RPMI7951 (cell line): ENCODE measurements around the gene FSIP1. TPM values are rescaled to one million over a fixed set of nuclear protein-coding genes. Genes with fewer than 3 reads are reported as not detected.

Source experiments
- DNase-seq: peaks from one replicate; pipeline ENCODE4 v3.0.0-alpha.2; 2012; ENCODE audit warnings: low read depth
- total RNA-seq: library from RNA; depleted of rRNA; stranded (reverse); fragments of >200 nt; shearing (Covaris generic); gene quantifications from 2 replicates; pipeline ENCODE4 v1.2.3, GENCODE V29; 2014

The FSIP1 gene
- total RNA-seq, 1 experiment from 2014 or later: 1.9 TPM

DNA sequence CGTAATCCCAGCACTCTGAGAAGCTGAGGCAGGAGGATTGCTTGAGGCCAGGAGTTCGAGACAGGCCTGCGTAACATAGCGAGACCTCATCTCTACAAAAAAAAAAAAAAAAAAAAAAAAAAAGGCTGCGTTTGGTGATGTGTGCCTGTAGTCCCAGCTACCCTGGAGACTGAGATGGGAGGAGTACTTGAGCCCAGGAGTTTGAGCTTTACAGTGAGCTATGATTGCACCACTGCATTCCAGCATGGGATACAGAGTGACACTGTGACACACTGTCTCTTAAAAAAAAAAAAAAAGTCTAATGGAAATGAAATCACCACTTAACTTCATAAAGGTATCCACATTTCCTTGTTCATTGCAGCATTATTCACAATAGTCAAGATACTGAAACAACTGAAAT lies 136.2 kb downstream of the FSIP1 start:
- no peak for DNase-seq

DNA sequence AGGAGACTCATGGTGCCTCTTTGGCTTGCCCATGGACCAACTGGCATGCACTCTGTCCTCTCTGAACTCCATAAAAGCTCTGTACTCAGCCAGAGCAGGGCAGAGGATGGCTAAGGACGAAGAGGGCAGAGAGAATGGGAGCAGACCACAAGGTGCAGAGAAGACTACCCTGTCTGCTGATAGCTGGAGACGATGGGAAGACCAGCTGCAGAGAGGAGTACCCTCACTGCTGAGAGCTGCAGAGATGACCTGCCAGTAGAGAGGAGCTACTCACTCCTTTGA lies 136.7 kb downstream of the FSIP1 start:
- no peak for DNase-seq

DNA sequence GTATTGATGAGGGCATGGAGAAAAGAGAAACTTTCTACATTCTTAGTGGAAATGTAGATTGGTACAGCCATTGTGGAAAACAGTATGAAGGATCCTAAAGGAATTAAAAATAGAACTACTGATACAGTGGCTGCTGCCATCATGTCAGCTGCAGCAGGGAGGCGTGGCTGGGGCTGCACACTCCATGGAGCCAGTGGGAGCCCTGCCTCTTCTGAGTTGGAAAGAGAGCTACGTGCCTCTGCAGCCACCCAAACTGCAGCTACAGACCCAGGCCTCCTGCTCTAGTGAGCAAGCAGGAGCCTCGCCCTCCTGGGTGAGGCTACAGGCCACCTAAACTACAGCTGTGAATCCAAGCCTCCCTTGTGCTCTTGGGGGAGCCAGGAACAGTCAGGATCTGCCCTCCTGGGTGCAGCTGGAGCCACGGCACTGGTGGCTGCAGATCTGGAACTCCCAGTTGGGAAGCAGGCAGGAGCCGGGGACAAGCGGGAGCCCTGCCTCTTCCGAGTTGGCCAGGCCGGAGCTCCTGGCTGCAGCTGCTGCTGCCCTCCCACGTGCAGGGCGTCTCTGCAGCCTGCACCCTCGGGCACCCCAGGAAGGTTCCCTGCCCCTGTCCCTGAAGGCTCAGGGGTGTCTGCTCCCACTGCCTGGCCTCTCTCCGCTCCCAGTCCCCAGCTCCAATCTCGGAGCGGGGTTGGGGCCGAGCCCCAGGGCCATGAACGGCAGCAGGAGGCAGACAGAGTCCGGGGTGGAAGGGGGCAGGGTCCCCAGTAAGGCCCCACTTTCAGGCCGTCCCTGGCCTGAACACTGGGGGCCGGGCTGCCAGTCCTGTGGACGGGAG lies 137.3 kb downstream of the FSIP1 start:
- no peak for DNase-seq

DNA sequence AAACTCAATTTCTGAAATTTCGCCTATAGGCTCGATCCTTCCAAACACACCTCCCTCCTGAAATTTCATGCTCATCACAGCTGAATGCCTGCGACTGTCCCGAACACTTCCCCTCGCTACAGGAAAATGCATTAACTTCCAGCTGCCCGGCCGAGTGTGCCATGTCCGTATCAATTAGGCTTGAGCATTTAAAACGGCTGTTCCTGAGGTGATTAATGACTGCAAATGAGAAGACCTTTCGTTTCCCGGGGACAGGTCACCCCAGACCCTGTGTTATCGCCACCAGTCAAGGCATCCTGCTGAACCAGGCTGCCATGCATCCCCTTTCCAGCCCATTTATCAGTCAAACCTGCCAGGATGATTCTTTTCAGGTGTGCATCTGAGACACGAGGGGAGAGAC lies 138.5 kb downstream of the FSIP1 start:
- no peak for DNase-seq

DNA sequence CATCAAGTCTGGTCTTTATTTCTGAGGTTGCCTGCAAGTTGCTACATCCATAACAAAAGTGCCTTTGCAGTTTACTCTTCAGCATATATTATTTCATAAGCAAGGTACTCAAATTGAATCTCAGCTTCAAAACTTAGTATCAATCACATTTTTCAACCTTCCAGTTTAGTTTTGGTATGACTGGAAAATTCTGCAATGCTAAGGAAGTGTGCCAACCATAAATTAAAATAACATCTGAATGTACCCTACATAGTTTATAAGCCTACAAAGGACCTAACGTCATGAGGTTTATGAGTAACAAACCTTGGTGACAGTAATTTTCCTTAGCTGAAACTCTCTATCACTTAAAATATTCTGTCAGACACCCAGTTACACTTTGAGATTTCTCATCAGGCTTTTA lies 138.9 kb downstream of the FSIP1 start:
- no peak for DNase-seq

DNA sequence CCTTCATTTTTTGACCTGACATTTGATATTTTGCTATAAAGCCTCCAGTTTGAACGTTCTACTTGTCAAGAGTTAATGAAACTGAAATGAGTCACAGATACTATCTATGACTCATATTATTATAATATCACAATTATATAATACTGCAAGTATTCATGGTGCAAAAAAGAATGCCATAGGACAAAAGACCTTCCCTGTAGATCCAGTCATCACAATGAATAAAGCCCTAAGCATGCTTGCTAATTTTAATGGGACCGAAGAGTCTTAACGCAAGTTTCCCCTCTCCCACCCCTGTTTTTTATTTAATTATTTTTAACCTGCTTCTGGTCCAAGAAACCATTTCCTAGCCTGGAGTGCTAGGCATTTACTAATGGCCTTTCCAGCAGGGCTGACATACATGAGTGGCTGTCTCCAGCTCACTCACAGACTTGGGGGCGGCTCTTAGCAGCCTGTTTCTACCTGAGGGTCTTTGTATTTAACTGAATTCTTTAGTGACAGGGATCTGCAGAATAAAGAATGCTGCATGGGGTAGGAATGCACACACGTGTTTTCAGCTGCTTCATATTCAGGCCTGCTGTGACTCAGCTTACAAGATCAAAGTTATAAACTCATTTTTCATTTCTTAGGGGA lies 140.5 kb downstream of the FSIP1 start:
- peak; percentile 41 for DNase-seq

DNA sequence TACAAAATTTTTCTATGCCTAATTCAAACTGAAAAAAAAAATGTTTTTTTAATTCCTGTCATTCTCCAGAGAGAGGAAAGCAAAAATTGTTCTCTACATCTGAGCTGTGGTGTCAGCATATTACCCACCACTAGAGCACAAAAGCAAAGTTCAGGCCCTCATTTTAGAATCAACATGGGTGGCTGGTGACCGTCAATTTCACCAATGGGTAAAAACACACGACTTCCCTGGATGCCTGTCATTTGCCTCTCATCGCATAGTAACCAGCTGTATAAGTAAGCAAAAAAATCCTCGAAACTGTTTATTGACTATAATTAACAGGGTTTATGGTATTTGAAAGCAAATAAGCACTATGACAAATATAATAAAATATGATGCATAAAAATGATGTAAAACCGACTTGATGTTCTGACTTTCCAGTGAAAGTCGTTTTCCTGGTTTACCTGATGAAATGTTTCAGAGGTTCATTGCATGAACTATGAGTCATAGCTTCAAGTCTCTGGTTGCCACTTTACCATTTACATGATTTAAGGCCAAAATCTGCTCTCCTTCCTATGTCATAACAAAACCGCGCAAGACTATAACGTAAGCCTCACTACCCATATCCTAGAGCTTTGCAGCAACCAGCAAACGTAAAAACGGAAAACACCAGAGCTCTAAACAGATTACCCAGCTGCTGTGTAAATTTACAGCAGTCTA lies 141.3 kb downstream of the FSIP1 start:
- DNase-seq: peak; percentile 42

DNA sequence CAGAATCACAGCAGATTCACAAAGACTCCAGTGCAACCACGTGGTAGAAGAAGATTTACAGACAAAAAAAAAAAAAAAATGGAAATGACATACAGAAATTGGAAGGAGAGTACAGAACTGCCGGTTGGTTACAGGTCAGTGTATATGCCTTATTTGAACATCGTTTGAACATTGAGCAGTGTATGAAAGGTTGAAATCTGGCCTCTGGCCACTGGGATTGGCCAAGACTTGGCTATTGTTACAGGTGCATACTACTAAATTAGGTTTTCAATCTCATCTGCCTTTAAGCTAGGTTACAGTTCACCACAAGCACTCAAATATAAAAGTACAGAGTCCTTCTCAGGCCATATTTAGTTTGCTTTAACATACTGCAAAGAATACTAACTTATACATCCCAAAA lies 142.0 kb downstream of the FSIP1 start:
- no peak for DNase-seq

DNA sequence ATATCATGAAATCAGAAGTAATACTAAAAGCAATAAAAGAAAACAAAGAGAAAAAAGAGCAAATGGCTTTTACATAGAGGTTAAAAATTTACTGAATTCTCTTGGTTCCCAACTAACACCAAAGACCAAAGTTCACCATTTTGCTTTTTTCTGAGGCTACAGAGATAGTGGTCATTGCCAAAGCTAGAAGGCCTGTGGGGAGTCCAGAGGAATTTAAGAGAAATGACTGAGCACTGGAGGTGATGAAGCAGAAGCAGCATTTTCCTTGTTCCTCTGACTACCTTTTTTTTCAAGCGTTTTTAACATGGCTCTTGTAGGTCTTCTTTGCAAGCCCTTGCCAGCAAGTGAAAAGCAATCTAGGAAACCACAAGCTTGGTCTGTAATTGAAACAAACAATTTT lies 143.6 kb downstream of the FSIP1 start:
- DNase-seq: no peak

DNA sequence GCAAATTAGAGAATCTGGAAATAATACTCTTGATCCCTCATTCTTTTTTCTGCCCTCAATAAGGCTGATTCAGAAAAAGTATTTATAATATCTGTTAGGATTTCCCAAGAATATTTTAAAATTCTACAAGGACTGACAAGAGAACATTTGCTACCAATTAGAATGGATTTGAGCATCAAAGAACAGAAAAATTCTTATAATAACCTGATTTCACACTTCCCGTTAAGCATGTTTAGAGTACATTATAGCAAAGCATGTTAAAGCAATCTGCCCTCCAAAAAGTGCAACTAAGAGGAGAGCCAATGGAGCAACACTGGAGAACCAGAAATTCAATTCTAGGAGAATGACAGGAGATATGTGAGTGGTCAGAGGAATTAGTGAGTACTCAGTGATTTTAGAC lies 144.6 kb downstream of the FSIP1 start:
- DNase-seq: no peak

DNA sequence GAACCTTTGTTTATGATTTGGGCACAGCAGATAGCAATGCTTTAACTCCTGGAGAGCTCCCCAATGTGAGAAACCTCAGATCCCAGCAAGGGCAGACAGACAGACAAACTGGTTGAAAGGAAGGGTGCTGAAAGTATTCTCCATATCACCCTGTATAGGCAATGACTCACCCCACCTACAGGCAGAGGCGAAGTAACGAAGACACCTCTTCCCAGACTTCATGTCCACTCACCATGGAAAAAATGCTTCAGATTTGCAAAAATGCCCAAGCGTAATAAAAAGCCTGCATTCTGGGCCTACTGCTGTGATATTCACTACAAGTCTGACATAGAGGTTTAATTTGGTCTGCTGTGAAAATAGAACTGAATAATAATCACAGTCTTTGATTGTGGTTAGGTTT lies 151.3 kb downstream of the FSIP1 start:
- DNase-seq: peak; percentile 46

DNA sequence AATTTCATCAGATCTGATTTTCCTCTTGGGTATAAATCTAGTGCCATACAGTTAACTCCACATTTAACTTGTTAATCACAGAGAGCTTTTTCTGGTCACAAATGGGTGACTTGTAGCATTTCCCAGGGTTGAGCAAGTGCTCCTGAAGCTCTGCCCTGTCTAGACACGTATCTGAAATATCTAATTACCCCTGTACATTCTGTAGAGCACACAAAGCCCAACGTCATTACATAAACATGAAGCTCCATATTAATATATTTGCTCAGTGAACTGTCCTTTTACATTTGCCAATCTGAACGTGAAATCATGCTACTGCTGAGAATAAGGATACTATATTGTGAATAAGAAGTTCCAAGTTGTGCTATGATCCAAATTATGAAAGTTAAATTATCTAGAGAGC lies 152.7 kb downstream of the FSIP1 start:
- no peak for DNase-seq

DNA sequence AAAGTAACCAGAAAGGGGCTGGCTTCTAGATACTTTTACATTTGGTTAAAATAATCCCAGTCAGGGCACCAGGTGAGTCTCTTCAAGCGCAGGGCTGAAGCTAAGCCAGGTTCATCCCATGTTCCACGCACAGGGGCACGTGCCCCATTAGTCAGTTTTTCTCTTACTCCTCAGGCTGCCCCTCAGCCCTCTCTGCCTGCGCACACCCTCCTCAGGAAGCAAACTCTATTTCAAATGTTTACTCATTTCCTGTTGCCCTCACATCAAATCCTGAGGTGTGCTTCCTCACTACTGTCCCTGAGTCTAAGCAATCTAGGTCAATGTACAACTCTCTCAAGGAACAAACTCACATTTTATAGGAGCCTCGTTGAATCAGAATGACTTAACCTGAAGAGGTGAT lies 153.3 kb downstream of the FSIP1 start:
- peak; percentile 30 for DNase-seq

DNA sequence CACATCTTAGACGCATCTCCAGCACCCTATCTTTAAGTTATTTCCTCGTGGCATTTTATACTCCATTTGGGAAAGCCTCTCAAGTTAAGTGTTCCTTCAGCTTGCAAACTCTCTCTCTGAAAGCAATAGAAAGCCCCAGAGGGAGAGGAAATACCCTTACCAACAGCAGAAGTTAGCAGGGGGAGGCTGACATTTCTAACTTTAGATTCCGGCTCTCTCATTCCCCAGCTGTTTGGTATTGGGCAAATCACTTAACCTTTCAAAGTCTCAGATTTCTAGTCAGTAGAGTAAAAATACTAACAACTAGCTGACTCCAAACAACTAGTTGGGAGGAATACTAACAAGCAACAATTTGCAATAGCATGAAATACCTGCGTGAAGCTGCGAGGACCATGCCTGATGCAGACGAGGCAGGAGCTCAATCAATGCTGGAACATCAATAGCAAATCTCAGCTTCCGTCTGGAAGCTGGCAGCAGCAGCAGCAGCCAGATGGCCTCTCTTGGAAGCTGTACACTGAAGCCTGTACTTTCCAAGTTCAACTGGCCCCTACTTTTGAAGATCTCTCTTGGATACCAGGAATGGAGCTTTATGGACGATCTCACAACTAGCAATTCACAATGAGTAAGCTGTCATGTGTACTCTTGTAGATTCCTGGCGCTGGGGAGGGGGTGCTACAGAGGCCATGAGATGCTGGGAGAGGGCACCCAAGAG lies 153.9 kb downstream of the FSIP1 start:
- DNase-seq: no peak

DNA sequence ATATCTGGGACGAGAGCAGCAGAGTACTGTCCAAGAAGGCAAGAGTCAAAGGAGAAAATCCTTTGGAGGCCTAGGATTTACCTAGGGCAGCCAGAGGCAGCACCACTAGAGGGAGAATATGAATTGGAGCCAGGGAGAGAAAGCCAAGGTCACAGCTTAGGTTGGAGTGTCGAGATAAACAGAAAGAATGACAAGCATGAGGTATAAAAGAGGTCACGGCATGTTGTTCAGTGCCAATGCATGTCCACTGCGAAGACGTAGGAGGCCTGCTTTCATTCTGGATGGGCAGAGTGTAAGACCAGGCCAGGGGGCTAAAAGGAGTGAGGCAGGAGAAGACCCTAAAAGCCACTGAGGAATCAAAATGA lies 154.5 kb downstream of the FSIP1 start:
- DNase-seq: no peak

DNA sequence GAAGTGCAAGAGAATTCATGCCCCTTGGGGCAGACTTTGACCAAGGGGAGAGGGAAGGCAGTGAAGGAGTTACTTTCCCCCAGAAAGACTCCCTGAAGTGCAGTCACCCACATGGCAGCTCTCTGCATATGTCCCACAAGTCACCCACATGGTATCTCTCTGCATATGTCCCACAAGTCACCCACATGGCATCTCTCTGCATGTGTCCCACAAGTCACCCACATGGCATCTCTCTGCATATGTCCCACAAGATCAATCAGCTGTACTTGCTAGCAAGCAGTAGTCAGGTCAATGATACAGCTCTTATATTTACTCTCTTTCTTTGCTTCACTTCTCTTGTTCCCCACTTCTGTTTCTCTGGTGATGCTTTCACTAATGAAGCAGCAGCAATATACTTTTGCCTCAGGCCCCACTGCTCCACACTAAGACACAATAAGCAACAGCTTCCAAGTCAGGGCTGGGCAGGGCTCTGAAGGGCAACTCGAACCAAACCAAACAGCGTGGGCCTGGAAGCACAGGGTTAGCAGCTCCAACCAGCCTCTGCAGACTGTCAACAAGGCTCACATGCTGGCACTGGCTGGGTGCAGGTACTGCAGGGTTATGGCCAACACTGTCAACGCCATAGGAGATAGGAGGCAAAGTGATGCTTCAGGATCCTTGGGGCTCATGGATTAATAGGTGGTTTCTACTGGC lies 155.0 kb downstream of the FSIP1 start:
- DNase-seq: no peak

DNA sequence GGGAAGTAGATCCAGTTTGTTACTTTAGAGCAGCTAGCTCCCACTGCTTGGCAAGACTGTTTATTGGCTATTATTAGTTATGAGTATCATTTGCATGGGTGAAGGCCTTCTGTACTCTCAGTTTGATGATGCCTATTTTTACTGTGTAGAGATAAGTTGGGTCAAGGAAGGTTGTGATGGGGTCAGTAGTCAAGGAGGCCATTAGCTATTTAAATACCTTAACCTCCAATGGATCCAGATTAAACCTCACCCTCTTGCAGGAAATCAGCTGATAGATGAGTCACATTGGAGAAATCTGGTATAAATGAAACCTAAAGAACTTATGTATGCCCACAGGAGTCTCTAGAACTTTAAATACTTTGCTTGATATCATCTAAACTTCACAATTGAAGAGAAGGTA lies 156.8 kb downstream of the FSIP1 start:
- peak; percentile 47 for DNase-seq

DNA sequence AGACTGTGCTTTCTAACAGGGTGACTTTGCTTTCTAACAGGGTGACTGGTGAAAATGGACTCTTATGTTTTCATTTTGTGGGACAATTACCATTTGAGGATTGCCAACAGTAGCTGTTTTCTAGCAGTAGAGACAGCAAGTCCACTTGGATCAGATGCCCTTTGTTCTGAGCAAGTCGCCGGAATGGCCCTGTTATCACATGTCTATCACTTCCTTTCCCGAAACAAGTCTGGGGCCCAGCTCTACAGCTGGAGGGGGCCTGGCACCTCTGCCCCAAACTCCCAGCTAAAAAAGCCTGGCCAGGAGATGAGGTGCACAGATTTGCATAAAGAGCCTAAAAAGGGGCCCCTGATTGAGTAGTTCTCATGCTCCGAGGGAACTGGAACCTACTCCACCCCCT lies 157.2 kb downstream of the FSIP1 start:
- no peak for DNase-seq

DNA sequence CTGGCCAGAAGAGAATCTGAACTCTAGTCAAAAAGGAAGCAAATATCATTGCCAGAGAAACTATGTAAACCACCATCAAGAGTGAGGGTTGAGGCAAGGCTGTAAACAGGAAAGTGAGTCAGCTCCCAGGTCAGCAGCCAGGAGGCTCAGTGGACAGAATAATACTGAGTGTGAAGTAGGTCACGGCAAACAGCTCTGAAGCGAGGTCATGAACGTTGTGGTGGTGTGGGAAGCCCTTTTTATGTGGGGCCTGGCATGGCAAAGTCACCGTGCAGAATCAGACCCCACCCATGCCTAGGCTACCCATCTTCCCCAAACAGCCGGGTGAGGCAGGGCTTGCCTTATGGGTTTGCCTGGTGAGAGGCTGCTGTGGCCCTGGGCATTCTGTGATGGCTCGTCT lies 157.8 kb downstream of the FSIP1 start:
- peak; percentile 95 for DNase-seq

DNA sequence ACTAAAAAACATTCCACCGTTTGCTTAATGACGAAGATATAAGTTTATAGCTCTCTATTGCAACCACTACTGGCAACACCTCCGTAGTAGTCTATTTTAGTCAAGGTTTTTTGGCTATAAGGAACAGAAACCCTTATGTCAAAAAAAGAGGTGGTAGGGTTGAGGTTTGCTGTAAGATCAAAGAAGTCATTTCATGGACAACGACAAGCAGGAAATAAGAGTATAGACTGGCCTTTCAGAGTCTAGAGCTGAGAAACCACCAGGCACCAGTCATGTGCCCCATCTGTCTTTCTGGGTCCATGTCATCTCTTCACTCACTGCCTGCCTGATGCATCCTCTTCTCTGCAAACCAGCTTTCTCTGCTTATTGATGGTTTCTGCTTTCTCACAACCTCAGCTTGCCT lies 159.1 kb downstream of the FSIP1 start:
- DNase-seq: peak; percentile 24

DNA sequence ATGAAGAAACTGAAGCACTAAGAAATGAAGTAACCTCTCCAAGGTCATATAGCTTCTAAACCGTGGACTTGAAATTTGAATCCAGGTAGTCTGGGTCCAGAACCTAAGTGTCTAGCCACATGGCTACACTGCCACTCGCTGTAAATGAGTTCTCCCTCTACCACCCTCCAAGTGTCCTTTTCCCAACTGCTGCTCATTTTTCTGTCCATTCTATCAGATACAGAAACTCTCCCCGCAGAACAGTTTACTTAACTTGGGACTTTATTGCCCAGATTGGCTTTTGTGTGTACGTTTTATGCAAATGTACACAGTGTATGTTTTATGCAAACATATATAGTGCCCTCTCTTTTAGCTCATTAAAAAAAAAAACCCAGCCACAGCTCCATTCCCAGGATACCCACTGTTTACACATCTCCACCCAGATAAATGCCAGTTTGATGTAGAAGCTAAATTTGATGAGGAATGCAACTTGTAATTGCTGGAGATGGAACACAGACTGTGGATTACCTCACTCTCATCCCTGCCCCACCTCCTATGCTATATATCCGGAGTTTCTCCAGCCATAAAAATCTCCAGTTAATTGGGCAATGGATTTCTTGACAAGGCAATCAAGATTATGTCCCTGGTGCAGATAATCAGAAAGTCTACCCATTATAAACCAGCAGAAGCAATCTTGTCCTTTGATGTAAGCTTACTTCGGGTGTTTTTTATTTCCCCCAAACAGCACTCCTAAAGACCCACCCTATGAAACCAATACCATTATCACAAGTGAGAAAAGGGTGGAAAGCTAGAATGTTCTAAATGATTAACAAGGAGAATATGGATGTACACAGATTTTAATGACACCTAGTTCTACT lies 159.8 kb downstream of the FSIP1 start:
- DNase-seq: no peak
